ENCODE measurements around the gene PCDHGC3.

Gene PCDHGC3

GRCh38 chr5:141524604-141525597 lies 49.1 kb downstream of the PCDHGC3 start:
- DNase-seq, result peak; percentile 51

GRCh38 chr5:141525653-141526052 lies 49.9 kb downstream of the PCDHGC3 start:
- no peak for DNase-seq

GRCh38 chr5:141527426-141527825 lies 51.7 kb downstream of the PCDHGC3 start:
- no peak for DNase-seq
